ENCODE measurements around the gene SYNDIG1. TPM values are rescaled to one million over a fixed set of nuclear protein-coding genes. Genes with fewer than 3 reads are reported as not detected.

The SYNDIG1 gene
- polyA plus RNA-seq, 1 donor from 2014 or later, result 0.22 TPM

DNA sequence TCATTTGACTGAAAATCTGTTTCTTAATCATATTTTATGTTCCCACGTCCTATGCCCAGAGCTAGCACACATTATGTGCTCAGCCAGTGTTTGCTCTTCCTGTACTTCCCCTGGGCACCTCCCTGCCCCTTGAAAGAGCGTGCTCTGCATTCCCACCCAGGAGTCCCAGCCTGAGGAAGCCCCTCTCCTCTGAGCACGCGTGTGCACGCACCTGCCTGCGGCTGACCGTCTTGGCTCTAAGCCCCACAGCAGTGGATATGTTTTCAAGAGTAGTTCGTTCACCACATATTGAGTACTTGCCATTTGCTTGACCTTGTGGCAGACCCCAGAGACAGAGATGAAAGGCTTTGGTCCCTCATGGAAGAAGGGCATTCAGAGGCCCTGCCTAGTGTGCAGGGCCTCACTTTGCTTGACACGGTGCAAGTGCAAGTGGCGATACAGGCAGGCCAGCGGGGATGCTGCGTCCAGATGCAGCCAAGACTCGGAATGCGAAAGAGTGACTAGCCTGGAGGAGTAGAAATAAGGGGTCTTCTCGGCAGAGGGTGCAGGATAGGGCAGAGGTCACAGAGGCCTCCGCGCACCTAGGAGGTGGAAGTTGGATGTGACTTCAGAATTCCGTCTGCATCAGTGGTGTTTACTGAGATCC, 14.1 kb downstream of the SYNDIG1 start:
- no peaks in the 10 kb centered on the region for H3K9me2 ChIP-seq (ENCODE audit: insufficient read depth, low read length)
- no peak overlapping the region for H2AFZ ChIP-seq (ENCODE audit: low read depth, low read length)
- H4K20me1 ChIP-seq (ENCODE audit: insufficient read depth), result no peaks in the 10 kb centered on the region
- no peak overlapping the region for H3K9ac ChIP-seq (ENCODE audit: low read length)
- TF ChIP-seq EP300 (conservative IDR thresholded peaks at IDR 0.05; ENCODE audit: poor library complexity, severe bottlenecking) (no peak), EZH2 (IDR thresholded peaks at IDR 0.05; ENCODE audit: borderline replicate concordance, insufficient read depth, low read length, poor library complexity, severe bottlenecking) (no peak), TAF1 (IDR thresholded peaks at IDR 0.05; ENCODE audit: low read depth) (no peak), SMC3 (conservative IDR thresholded peaks at IDR 0.05; ENCODE audit: poor library complexity) (no peak), RAD21 (conservative IDR thresholded peaks at IDR 0.05) (no peak), REST (IDR thresholded peaks at IDR 0.05; ENCODE audit: borderline replicate concordance) (no peak), POLR2AphosphoS5 (IDR thresholded peaks at IDR 0.05) (no peak), MXI1 (conservative IDR thresholded peaks at IDR 0.05; ENCODE audit: poor library complexity, severe bottlenecking) (no peak)
- TF ChIP-seq, protein P1, sequence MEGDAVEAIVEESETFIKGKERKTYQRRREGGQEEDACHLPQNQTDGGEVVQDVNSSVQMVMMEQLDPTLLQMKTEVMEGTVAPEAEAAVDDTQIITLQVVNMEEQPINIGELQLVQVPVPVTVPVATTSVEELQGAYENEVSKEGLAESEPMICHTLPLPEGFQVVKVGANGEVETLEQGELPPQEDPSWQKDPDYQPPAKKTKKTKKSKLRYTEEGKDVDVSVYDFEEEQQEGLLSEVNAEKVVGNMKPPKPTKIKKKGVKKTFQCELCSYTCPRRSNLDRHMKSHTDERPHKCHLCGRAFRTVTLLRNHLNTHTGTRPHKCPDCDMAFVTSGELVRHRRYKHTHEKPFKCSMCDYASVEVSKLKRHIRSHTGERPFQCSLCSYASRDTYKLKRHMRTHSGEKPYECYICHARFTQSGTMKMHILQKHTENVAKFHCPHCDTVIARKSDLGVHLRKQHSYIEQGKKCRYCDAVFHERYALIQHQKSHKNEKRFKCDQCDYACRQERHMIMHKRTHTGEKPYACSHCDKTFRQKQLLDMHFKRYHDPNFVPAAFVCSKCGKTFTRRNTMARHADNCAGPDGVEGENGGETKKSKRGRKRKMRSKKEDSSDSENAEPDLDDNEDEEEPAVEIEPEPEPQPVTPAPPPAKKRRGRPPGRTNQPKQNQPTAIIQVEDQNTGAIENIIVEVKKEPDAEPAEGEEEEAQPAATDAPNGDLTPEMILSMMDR (IDR thresholded peaks at IDR 0.05; ENCODE audit: poor library complexity, severe bottlenecking), result no peak
- H3F3A ChIP-seq (ENCODE audit: insufficient read depth, low read length, poor library complexity, severe bottlenecking), result no peaks in the 10 kb centered on the region
- H3K79me2 ChIP-seq (replicated peaks; ENCODE audit: insufficient read depth, low read length), result no peaks in the 10 kb centered on the region
- no peak overlapping the region for H3K27ac ChIP-seq (ENCODE audit: low read length)
- H3K4me3 ChIP-seq (ENCODE audit: low read length), result no peak overlapping the region
- H3K27me3 ChIP-seq (ENCODE audit: insufficient read depth, low read depth, low read length), result no peaks in the 10 kb centered on the region
- no peaks in the 10 kb centered on the region for H3K36me3 ChIP-seq (ENCODE audit: insufficient read depth, low read length)
- H3K9me3 ChIP-seq (ENCODE audit: low read length), result no peaks in the 10 kb centered on the region
- H3K4me2 ChIP-seq (ENCODE audit: low read length), result no peak overlapping the region

DNA sequence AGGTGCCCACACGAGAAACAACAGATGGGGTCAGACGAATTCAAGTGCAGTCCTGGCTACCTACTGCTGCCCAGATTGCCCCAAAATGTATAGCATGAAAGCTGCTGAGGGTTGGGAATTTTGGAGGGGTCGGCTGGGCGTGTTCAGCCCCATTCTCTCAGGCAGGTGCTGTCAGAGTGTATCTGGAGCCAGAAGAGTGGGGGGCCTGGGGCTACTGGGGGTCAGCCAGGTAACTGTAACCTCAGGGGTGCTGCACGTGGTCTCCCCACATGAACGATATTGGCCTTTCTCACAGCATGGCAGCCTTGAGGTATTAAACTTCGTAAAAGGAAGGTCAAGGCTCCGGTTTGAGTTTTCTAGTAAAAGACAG, 14.6 kb downstream of the SYNDIG1 start:
- H3K9me2 ChIP-seq (ENCODE audit: insufficient read depth, low read length), result no peaks in the 10 kb centered on the region
- no peak overlapping the region for H3K9ac ChIP-seq (ENCODE audit: low read length)
- H3K9me3 ChIP-seq (ENCODE audit: low read length), result no peaks in the 10 kb centered on the region
- no peaks in the 10 kb centered on the region for H4K20me1 ChIP-seq (ENCODE audit: insufficient read depth)
- H3K79me2 ChIP-seq (replicated peaks; ENCODE audit: insufficient read depth, low read length), result no peaks in the 10 kb centered on the region
- H3K27me3 ChIP-seq (ENCODE audit: insufficient read depth, low read depth, low read length), result no peaks in the 10 kb centered on the region
- no peak overlapping the region for H2AFZ ChIP-seq (ENCODE audit: low read depth, low read length)
- no peak overlapping the region for H3K4me2 ChIP-seq (ENCODE audit: low read length)
- no peak overlapping the region for H3K27ac ChIP-seq (ENCODE audit: low read length)
- H3K4me3 ChIP-seq (ENCODE audit: low read length), result no peak overlapping the region
- TF ChIP-seq REST (IDR thresholded peaks at IDR 0.05; ENCODE audit: borderline replicate concordance) (no peak), EP300 (conservative IDR thresholded peaks at IDR 0.05; ENCODE audit: poor library complexity, severe bottlenecking) (no peak), MXI1 (conservative IDR thresholded peaks at IDR 0.05; ENCODE audit: poor library complexity, severe bottlenecking) (no peak), SMC3 (conservative IDR thresholded peaks at IDR 0.05; ENCODE audit: poor library complexity) (no peak), POLR2AphosphoS5 (IDR thresholded peaks at IDR 0.05) (no peak), EZH2 (IDR thresholded peaks at IDR 0.05; ENCODE audit: borderline replicate concordance, insufficient read depth, low read length, poor library complexity, severe bottlenecking) (no peak)
- TF ChIP-seq, protein P1 (IDR thresholded peaks at IDR 0.05; ENCODE audit: poor library complexity, severe bottlenecking), result no peak
- H3F3A ChIP-seq (ENCODE audit: insufficient read depth, low read length, poor library complexity, severe bottlenecking), result no peaks in the 10 kb centered on the region
- no peaks in the 10 kb centered on the region for H3K36me3 ChIP-seq (ENCODE audit: insufficient read depth, low read length)
